Measurements from ENCODE around the gene MTHFD1L. TPM values are rescaled to one million over a fixed set of nuclear protein-coding genes. Genes with fewer than 3 reads are reported as not detected.

The MTHFD1L gene
- total and polyA plus RNA-seq, 9 of the 15 experiments (the other 6 are each of a cell fraction or from before 2014, with no cell fraction given) = 20.9 to 128 (median 61.0) TPM

GRCh38 chr6:150894935-150895552 lies 29.5 kb downstream of the MTHFD1L start:
- peaks cover 6% of the 10 kb centered on the region; the same call in 1 of the 3 replicates for H3K79me2 ChIP-seq (ENCODE audit: control insufficient read depth, insufficient read depth, low read length)
- peak in 2 of 4 experiments; percentile 29 to 43 for DNase-seq (ENCODE audit: extremely low read depth in 1 of 4, low spot score in 3 of 4)
- 63% methylated on average over 11 of the region's 12 CpGs for WGBS (ENCODE audit: insufficient coverage, low coverage, missing lambda C conversion rate)
- peaks cover 74% of the 10 kb centered on the region for H3K36me3 ChIP-seq (ENCODE audit: control insufficient read depth, insufficient read depth, low read length)
- H2AFZ ChIP-seq (ENCODE audit: low read depth, low read length) = no peak overlapping the region
- TF ChIP-seq, protein P1, sequence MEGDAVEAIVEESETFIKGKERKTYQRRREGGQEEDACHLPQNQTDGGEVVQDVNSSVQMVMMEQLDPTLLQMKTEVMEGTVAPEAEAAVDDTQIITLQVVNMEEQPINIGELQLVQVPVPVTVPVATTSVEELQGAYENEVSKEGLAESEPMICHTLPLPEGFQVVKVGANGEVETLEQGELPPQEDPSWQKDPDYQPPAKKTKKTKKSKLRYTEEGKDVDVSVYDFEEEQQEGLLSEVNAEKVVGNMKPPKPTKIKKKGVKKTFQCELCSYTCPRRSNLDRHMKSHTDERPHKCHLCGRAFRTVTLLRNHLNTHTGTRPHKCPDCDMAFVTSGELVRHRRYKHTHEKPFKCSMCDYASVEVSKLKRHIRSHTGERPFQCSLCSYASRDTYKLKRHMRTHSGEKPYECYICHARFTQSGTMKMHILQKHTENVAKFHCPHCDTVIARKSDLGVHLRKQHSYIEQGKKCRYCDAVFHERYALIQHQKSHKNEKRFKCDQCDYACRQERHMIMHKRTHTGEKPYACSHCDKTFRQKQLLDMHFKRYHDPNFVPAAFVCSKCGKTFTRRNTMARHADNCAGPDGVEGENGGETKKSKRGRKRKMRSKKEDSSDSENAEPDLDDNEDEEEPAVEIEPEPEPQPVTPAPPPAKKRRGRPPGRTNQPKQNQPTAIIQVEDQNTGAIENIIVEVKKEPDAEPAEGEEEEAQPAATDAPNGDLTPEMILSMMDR (IDR thresholded peaks at IDR 0.05 in 2 of 3, conservative IDR thresholded peaks at IDR 0.05 in 1 of 3; ENCODE audit: insufficient read depth in 2 of 3, low read depth in 1 of 3, low read length in 3 of 3) = 0 out of 6 replicates have a peak, but pooled peaks of 1 of the 3 experiments have one; percentile 22
- TF ChIP-seq ZBTB8A (IDR thresholded peaks at IDR 0.05; ENCODE audit: partially characterized antibody) (no peak), ZNF324 (CRISPR knock-in tag; IDR thresholded peaks at IDR 0.05) (no peak), ZFP1 (CRISPR knock-in tag; IDR thresholded peaks at IDR 0.05) (no peak), ZNF644 (tag; IDR thresholded peaks at IDR 0.05; ENCODE audit: low read depth) (no peak), NFIC (IDR thresholded peaks at IDR 0.05) (peak; percentile 77), CBFB (CRISPR knock-in tag; IDR thresholded peaks at IDR 0.05) (0 out of 2 replicates have a peak, but pooled peaks have one; percentile 34), SLC30A9 (CRISPR knock-in tag; IDR thresholded peaks at IDR 0.05) (no peak), PHTF2 (CRISPR knock-in tag; IDR thresholded peaks at IDR 0.05) (no peak), PHF8 (IDR thresholded peaks at IDR 0.05; ENCODE audit: borderline replicate concordance, low read length) (no peak)
- TF ChIP-seq, protein P2, sequence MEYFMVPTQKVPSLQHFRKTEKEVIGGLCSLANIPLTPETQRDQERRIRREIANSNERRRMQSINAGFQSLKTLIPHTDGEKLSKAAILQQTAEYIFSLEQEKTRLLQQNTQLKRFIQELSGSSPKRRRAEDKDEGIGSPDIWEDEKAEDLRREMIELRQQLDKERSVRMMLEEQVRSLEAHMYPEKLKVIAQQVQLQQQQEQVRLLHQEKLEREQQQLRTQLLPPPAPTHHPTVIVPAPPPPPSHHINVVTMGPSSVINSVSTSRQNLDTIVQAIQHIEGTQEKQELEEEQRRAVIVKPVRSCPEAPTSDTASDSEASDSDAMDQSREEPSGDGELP (CRISPR knock-in tag; IDR thresholded peaks at IDR 0.05; ENCODE audit: borderline replicate concordance) = no peak
- H3K4me3 ChIP-seq = no peak overlapping the region
- H3K4me1 ChIP-seq (replicated peaks in 1 of 2; ENCODE audit: control insufficient read depth in 2 of 2, insufficient read depth in 2 of 2, low read length in 2 of 2) = peaks cover 5 to 17% of the 10 kb centered on the region in 2 experiments; a peak in 3 of 5 replicates
- no peak for FAIRE-seq
- intact Hi-C loops (cut with micrococcal nuclease) (no loop called here), in situ Hi-C loops (cut with MboI) (loop anchor here (5.0 kb wide), 1 partner anchor 432 kb away; no protein-coding TSS in a partner anchor)
- no peaks in the 10 kb centered on the region for H3K9me3 ChIP-seq (replicated peaks; ENCODE audit: control insufficient read depth, insufficient read depth, low read depth, low read length)
- ATAC-seq = peak; percentile 39
- no peak overlapping the region for H3K27ac ChIP-seq (ENCODE audit: extremely low read depth, low read depth, low read length)
- H3K27me3 ChIP-seq (ENCODE audit: control insufficient read depth in 2 of 2, insufficient read depth in 2 of 2, low read length in 2 of 2) = no peaks in the 10 kb centered on the region
- H3K9ac ChIP-seq (ENCODE audit: insufficient read depth in 1 of 2, low read depth in 2 of 2, low read length in 2 of 2) = peak overlapping the region in 1 of 2 experiments; percentile 45; a peak in 1 of 4 replicates
- H4K20me1 ChIP-seq (replicated peaks; ENCODE audit: control insufficient read depth, insufficient read depth, low read length) = peaks cover 9% of the 10 kb centered on the region; the same call in 1 of the 2 replicates
- peaks cover 4% of the 10 kb centered on the region for H3K9me1 ChIP-seq (ENCODE audit: control insufficient read depth, insufficient read depth, low read length)
- H3K4me2 ChIP-seq (ENCODE audit: insufficient read depth, low read length) = no peak overlapping the region; the same call in 1 of the 2 replicates
- POLR2A ChIA-PET = interaction anchor here (0.6 to 1.5 kb wide), 4 partner anchors 9 to 431 kb away, joined by 3 to 4 read pairs (median 3); no protein-coding TSS in a partner anchor
- BruUV-seq (replicated peaks) = no TSS peak
- CTCF ChIA-PET (ENCODE audit: low intra/inter-chr PET ratio) = no interaction called here

Data from K562 (cell line).